ENCODE results near the gene RAB11FIP3. TPM values are rescaled to one million over a fixed set of nuclear protein-coding genes. Genes with fewer than 3 reads are reported as not detected.

Gene RAB11FIP3
- total and polyA plus RNA-seq, 2 of the 13 experiments (the other 11 are each of a cell fraction or from before 2014, with no cell fraction given): 34.3 to 57.6 TPM

- TF ChIP-seq NONO (IDR thresholded peaks at IDR 0.05): no peak
- no peak for TF ChIP-seq NONO (CRISPR knock-in tag; conservative IDR thresholded peaks at IDR 0.05)
- TF ChIP-seq NFRKB (IDR thresholded peaks at IDR 0.05): no peak
- TF ChIP-seq XBP1 (CRISPR knock-in tag; IDR thresholded peaks at IDR 0.05): no peak
- TF ChIP-seq ZNF761 (CRISPR knock-in tag; conservative IDR thresholded peaks at IDR 0.05): peak; percentile 83
- TF ChIP-seq ZNF317 (CRISPR knock-in tag; IDR thresholded peaks at IDR 0.05): no peak
- TF ChIP-seq ZNF749 (CRISPR knock-in tag; IDR thresholded peaks at IDR 0.05; ENCODE audit: borderline replicate concordance): no peak
- TF ChIP-seq SKIL (CRISPR knock-in tag; IDR thresholded peaks at IDR 0.05; ENCODE audit: borderline replicate concordance): no peak
- TF ChIP-seq ZNF747 (CRISPR knock-in tag; IDR thresholded peaks at IDR 0.05; ENCODE audit: borderline replicate concordance): peak; percentile 84
- no peak for TF ChIP-seq ZBTB42 (CRISPR knock-in tag; IDR thresholded peaks at IDR 0.05)
- TF ChIP-seq ZNF800 (CRISPR knock-in tag; IDR thresholded peaks at IDR 0.05): peak; percentile 65; the same call in 1 of the 2 replicates
- TF ChIP-seq ZNF576 (CRISPR knock-in tag; IDR thresholded peaks at IDR 0.05): 0 out of 2 replicates have a peak, but pooled peaks have one; percentile 79
- no peak for TF ChIP-seq ZNF101 (CRISPR knock-in tag; IDR thresholded peaks at IDR 0.05; ENCODE audit: borderline replicate concordance, low read depth)
- TF ChIP-seq HNRNPUL1 (IDR thresholded peaks at IDR 0.05; ENCODE audit: low read depth, low read length): no peak
- no peak for TF ChIP-seq MZF1 (CRISPR knock-in tag; IDR thresholded peaks at IDR 0.05; ENCODE audit: borderline replicate concordance)
- peak; percentile 80; the same call in 1 of the 2 replicates for TF ChIP-seq ZBTB2 (CRISPR knock-in tag; IDR thresholded peaks at IDR 0.05; ENCODE audit: low read depth)
- TF ChIP-seq CAMTA2 (CRISPR knock-in tag; IDR thresholded peaks at IDR 0.05; ENCODE audit: borderline replicate concordance): 0 out of 2 replicates have a peak, but pooled peaks have one; percentile 72
- TF ChIP-seq CERS6 (CRISPR knock-in tag; IDR thresholded peaks at IDR 0.05): no peak
- TF ChIP-seq POLR2G (IDR thresholded peaks at IDR 0.05; ENCODE audit: low read depth, low read length): peak; percentile 77
Observed at GRCh38 chr16:527015-527903, 101.8 kb downstream of the RAB11FIP3 start, which contains the start of gene CAPN15 (continued).
